ENCODE results near the gene ARG2.

Gene ARG2

GRCh38 chr14:67694791-67695393 lies 75.2 kb downstream of the ARG2 start:
- FAIRE-seq, result peak; percentile 60

DNA sequence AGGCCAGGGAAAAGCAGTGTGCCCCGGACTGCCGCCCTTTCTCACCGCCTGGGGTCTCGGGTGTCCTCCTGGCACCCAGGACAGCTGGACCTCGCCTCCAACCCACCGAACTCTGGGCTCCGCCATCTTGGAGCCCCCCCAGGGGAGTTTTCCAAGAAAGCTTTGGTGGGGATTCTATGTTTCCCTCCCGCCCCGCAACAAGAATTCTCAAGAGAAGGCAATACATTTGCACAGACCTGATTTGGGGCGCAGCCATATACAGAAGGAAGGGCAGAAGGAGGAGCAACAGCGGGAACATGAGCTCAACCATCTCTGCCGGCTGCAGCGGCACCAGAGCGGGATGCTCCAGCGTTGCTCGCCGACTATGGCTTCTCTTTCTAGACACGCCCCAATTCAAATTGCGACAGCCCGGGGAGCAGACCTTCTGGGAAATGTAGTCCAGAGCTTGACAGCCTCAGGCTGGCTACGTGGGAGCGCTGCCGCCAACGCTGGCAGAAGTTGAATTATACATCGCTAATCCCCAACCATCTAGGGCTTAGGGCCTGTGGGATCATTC lies 75.8 kb downstream of the ARG2 start, which contains the start of gene RDH11:
TSS of gene RDH11 (minus strand) at position 371 of the 556 bp plus-strand sequence. CDS start at position 310, 61 bp downstream.
- peak; percentile 70 for FAIRE-seq

DNA sequence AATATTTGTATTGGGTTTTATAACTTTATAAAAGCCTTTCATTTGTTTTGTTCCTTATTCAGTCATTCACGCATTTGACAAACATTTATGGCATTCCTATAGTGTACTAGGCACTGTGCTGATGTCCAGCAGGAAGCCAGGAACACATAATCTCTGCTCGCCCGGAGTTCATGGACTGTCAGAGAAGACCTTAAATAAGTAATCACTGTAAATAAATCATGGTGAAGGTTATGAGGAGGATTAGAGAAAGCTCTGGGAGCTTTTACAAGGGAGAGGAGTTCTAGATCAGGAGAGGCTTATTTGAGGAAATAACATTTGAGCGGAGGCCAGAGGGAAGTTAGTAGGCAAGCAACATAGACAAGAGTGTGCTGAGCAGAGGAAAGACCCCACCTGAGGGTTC lies 77.3 kb downstream of the ARG2 start:
- no peak for FAIRE-seq

DNA sequence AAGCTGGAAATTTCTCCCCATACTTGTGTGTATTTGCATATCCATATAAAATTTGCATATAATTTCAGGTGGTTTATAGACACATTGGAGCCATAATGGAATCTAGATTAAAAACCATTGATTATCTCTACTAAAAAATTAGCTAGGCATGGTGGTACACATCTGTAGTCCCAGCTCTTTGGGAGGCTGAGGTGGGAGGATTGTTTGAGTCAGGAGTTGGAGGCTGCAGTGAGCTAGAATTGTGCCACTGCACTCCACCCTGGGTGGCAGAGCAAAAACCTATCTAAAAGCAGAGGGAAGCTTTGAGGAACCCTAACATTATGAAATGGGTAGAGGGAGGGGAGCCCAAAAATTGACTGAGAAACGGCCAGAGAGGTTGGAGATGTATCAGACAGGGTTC lies 78.5 kb downstream of the ARG2 start:
- no peak for FAIRE-seq

Measured in islet of Langerhans (tissue), 1 donor.